ENCODE results near the gene PAK5. TPM values are rescaled to one million over a fixed set of nuclear protein-coding genes. Genes with fewer than 3 reads are reported as not detected.

Gene PAK5
- total RNA-seq, 1 experiment from 2014 or later: not detected

DNA sequence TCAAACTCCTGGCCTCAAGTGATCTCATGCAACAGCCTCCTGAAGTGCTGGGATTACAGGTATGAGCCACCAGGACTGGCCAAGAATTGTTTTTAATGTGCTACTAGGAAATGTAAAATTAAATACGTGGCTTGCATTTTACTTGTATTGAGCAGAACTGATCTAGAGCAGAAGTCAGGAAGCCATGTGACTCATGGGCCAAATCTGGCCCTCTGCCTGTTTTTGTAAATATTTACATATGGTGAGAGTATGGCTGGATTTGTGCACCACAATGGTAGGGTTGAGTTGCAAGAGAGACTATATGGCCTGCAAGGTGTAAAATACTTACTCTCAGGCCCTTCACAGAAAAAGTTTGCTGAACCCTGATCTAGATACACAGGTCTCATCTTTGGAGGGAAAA is 248.7 kb downstream of the PAK5 start:
- Histone ChIP-seq H3K36me3 (no peaks in the 10 kb centered on the region), H3K9me3 (no peaks in the 10 kb centered on the region), H3K27me3 (no peaks in the 10 kb centered on the region), H3K4me3 (no peak overlapping the region)
- peak; percentile 94 for DNase-seq

DNA sequence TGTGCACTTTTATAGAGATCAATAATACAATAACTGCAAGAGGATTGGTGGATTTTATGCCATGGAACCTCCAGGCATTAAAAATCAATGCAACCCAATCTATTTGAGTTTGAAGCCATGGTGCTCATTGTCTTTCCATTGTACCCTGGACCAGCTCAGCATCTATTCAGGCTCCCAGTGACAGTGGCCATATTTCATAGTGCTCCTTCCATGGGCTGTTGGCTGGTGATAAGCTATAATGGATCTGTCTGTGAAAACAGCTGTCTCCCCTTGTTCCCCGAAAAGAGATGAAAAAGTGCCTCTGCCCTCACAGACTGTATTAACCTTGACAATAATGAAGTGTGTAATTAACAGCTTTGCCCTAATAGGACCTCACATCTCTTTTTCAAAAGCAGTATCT is 250.2 kb downstream of the PAK5 start:
- no peak overlapping the region for H3K4me3 ChIP-seq

GRCh38 chr20:9583151-9583550 is 255.7 kb downstream of the PAK5 start:
- Histone ChIP-seq H3K4me3 (no peak overlapping the region), H3K9me3 (no peaks in the 10 kb centered on the region), H3K36me3 (no peaks in the 10 kb centered on the region), H3K27me3 (0 out of 2 replicates have a peak, but pooled peaks cover 2% of the 10 kb centered on the region)
- no peak for DNase-seq

More for the DNA sequence above, 250.2 kb downstream of the PAK5 start:
- Histone ChIP-seq H3K9me3 (no peaks in the 10 kb centered on the region), H3K27me3 (no peaks in the 10 kb centered on the region), H3K36me3 (no peaks in the 10 kb centered on the region)
- DNase-seq: no peak

DNA sequence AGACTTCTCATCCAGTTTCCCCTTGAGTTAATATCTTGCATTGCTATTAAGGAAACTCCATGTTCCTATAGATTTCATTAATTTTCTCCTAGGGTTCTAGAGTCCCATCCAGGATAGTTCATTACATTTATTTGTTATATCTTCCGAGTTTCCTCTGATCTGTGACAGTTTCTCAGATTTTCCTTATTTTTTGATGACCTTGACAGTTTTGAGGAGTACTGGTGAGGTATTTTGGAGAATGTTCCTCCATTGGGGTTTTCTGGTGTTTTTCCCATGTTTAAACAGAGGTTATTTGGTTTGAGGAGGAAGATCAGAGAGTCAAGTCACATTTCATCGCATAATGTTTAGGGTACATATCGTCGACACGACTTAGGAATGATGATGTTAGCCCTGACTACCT is 256.7 kb downstream of the PAK5 start:
- no peak for DNase-seq
- Histone ChIP-seq H3K36me3 (no peaks in the 10 kb centered on the region), H3K4me3 (no peak overlapping the region), H3K27me3 (0 out of 2 replicates have a peak, but pooled peaks cover 2% of the 10 kb centered on the region), H3K9me3 (no peaks in the 10 kb centered on the region)

GRCh38 chr20:9581509-9581908 is 257.4 kb downstream of the PAK5 start:
- Histone ChIP-seq H3K9me3 (no peaks in the 10 kb centered on the region), H3K36me3 (no peaks in the 10 kb centered on the region), H3K4me3 (no peak overlapping the region)

DNA sequence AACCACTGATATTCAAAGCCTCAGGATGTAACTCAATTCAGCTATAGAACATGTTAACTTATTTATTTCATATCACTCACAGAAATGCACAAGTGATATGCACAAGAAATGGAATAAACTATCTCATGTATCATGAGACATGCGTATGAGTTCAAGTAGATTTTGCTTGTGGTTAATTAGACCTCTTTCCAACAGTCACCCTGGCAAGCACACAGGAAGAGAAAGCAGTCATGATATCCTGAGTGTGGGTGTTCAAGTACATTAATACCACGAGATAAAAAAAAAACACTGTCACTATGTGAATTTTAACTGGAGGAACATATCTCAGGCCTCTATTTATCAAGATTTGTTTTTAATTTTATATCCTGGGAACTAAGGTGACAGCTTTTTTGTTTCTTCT is 260.3 kb downstream of the PAK5 start:
- no peak overlapping the region for H3K4me3 ChIP-seq
- no peak for DNase-seq
- H3K27me3 ChIP-seq: peaks cover 2% of the 10 kb centered on the region; the same call in 1 of the 2 replicates
- no peaks in the 10 kb centered on the region for H3K36me3 ChIP-seq
- H3K9me3 ChIP-seq: no peaks in the 10 kb centered on the region

More at GRCh38 chr20:9581509-9581908, 257.4 kb downstream of the PAK5 start:
- no peak for DNase-seq
- 0 out of 2 replicates have a peak, but pooled peaks cover 2% of the 10 kb centered on the region for H3K27me3 ChIP-seq

GRCh38 chr20:9577397-9577796 is 261.5 kb downstream of the PAK5 start:
- no peaks in the 10 kb centered on the region for H3K36me3 ChIP-seq
- H3K4me3 ChIP-seq: no peak overlapping the region
- no peaks in the 10 kb centered on the region for H3K9me3 ChIP-seq
- no peak for DNase-seq
- peaks cover 5% of the 10 kb centered on the region; the same call in 1 of the 2 replicates for H3K27me3 ChIP-seq

DNA sequence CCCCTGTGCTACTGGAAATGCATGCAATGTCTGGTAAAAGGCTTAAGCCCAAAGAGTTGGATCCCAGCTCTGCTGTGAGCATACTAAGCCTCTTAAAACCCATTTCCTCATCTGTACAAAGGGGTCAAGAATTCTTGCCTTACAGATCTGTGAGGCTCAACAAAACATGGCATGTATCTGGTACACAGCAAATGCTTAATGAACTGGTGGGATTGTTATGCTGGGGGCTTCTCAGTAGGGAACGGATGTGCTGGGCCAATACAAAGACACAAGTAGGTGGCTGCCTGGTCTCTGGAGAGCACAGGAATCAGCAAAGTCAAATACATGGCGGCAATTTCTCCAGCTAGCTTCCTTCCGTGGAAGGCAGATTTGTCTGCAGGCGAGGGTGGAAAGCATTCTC is 262.2 kb downstream of the PAK5 start:
- Histone ChIP-seq H3K4me3 (no peak overlapping the region), H3K27me3 (peaks cover 6% of the 10 kb centered on the region; the same call in 1 of the 2 replicates), H3K9me3 (no peaks in the 10 kb centered on the region), H3K36me3 (no peaks in the 10 kb centered on the region)
- DNase-seq: no peak

DNA sequence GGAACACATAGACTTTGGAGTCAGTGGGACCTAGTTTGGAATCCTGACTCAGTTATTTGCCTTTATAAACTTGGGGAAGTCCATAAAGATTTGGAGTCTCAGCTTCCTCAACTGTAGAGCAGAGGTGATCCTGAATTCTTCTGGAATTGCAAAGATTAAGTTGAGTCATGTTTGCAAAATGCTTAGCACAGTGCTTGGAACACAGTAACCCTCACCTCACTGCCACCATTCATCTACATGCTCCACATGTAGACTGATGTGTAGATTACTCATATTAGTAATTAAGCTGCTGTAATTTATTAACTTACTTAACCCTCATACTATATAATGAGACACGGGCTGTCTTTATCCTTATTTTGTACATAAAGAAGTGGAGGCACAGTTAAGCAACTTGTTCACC is 263.0 kb downstream of the PAK5 start:
- Histone ChIP-seq H3K27me3 (peaks cover 8% of the 10 kb centered on the region; the same call in 1 of the 2 replicates), H3K9me3 (no peaks in the 10 kb centered on the region), H3K36me3 (no peaks in the 10 kb centered on the region), H3K4me3 (no peak overlapping the region)
- no peak for DNase-seq

DNA sequence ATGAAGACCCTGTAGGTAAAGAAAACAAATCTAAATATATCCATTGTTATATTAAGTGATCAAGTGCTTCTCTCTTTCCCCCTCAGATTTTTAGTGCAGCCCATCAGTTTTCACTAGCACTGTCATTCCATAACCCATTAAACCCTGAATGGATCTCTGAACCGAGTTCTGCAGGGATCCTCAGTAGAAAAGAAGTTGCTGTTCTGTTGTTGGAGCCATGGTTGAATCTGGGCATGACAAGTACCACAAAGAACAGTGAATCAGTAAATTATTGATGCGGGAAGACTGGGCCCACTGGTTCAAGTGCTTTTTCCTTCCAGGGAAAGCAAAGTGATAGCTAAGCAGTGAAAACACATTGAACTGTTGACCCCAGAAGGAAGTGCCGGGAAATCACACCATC is 264.1 kb downstream of the PAK5 start:
- no peak for DNase-seq
- H3K27me3 ChIP-seq: peaks cover 9% of the 10 kb centered on the region; the same call in 1 of the 2 replicates
- no peaks in the 10 kb centered on the region for H3K36me3 ChIP-seq
- H3K4me3 ChIP-seq: no peak overlapping the region
- no peaks in the 10 kb centered on the region for H3K9me3 ChIP-seq

DNA sequence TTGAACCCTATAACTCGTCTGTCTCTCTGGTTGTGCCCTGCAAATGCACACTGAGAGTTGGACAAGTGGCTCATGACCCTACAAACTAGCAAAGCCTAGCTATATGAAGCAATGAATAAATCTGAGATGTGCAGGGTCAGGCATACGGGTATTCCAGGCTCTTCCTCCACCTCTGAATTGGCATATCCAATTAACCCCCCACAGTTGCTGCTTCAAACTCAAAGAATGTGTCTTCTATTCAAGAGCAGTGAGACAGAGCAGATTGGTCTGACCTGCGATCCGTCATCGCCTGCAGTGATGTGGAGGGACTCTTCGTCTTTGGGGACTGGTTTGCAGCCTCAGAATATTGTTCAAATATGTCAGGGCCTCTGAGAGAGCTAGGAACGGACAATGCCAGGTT is 264.7 kb downstream of the PAK5 start:
- Histone ChIP-seq H3K36me3 (no peaks in the 10 kb centered on the region), H3K4me3 (no peak overlapping the region), H3K27me3 (peaks cover 9% of the 10 kb centered on the region; the same call in 1 of the 2 replicates), H3K9me3 (no peaks in the 10 kb centered on the region)
- no peak for DNase-seq

DNA sequence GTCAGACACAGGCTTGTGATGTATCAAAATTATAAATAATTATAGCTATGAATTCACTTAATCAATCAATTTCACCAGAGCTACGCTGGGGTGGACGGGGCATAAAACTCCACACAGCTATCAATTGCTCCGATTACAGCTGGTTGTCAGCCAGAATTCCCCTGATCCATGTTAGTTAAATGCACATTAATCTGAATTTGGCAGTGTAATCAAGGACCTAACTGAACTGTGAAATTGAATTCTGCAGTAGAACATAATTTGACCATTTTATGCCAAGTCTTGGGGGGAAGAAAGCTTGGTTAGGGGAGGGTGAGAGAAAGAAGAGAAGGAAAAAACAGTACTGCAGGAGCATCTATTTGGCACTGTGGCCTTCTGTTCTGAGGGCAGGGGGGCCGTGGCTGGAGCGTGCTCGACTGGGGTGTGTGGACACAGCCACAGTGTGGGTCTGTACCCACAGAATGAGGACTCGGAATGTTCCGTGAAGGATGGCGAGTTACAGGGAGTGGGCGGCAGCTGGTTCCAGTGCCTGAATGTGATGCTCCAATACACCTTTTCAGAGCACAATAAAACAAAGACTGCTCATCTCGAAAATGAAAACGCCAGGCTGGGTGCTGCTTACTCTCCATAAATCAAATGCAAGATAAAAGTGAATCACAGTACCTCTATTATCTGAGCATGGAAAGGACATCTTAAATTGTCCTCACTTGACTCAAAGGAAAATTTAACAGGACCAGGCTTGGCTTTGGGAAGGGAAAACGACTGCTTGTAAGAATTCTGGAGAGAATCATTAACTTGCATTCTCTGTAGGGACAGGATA is 265.3 kb downstream of the PAK5 start:
- Histone ChIP-seq H3K27me3 (peaks cover 9% of the 10 kb centered on the region; the same call in 1 of the 2 replicates), H3K36me3 (no peaks in the 10 kb centered on the region), H3K4me3 (no peak overlapping the region), H3K9me3 (0 out of 2 replicates have a peak, but pooled peaks cover 2% of the 10 kb centered on the region)
- no peak for DNase-seq

DNA sequence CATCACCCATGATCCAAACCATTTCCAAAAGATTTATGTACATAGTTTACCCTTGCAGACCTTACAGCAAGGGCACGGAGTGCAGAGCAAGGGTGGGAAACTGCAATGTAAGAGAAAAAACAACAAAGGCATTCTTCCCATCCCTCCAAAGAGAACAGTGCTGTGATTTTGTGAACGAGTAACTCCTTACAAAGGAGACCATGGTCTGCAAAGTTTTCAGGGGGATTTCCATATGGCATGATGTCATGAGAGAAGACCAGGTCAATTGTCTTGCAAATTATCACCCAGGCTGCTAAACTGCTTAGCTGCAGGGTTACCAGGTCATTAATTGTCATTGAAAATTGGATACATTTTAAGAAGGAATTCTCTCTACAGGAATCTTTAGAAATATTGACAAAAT is 266.2 kb downstream of the PAK5 start:
- Histone ChIP-seq H3K4me3 (no peak overlapping the region), H3K36me3 (no peaks in the 10 kb centered on the region), H3K27me3 (peaks cover 9% of the 10 kb centered on the region; the same call in 1 of the 2 replicates), H3K9me3 (0 out of 2 replicates have a peak, but pooled peaks cover 2% of the 10 kb centered on the region)
- DNase-seq: no peak

DNA sequence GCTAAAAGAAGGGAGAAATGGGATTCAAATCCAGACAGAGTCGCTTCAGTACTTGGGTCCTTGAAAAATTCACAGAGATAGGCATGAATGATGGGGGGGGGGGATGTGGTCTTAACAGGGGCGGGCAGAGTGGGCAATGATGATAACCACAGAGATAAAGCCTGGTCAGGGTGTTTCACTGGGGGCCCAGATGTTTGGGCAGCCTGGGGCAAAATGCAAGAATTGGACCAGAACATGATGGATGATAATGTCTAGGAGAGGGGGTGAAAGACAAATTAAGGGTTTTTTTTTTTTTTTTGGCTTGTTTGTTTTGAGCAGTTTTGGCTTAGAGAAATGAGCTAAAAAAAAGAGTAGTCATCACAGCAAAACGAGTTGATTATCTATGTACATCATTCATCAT is 267.1 kb downstream of the PAK5 start:
- Histone ChIP-seq H3K4me3 (no peak overlapping the region), H3K9me3 (0 out of 2 replicates have a peak, but pooled peaks cover 2% of the 10 kb centered on the region), H3K27me3 (peaks cover 9% of the 10 kb centered on the region; the same call in 1 of the 2 replicates), H3K36me3 (no peaks in the 10 kb centered on the region)
- no peak for DNase-seq

DNA sequence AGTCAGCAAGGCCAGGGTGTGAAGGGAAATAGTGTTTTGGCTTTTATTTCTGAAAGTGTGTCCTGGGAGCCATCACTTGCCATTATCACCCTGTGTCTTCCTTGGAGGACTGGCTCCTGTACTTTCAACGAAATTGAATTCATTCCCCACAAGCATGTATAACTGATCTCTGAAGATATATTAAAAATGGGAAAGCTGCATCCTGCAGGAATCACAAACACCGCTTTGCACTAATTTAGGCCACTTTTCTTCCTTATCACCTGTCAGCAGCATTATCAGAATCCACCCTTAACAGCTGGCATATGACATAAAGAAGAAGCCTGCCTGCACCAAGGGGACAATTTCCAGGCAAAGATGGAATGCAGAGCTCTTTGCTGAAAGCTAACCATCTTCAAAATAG is 268.3 kb downstream of the PAK5 start:
- Histone ChIP-seq H3K4me3 (no peak overlapping the region), H3K9me3 (0 out of 2 replicates have a peak, but pooled peaks cover 2% of the 10 kb centered on the region), H3K27me3 (peaks cover 9% of the 10 kb centered on the region; the same call in 1 of the 2 replicates), H3K36me3 (no peaks in the 10 kb centered on the region)
- DNase-seq: no peak

DNA sequence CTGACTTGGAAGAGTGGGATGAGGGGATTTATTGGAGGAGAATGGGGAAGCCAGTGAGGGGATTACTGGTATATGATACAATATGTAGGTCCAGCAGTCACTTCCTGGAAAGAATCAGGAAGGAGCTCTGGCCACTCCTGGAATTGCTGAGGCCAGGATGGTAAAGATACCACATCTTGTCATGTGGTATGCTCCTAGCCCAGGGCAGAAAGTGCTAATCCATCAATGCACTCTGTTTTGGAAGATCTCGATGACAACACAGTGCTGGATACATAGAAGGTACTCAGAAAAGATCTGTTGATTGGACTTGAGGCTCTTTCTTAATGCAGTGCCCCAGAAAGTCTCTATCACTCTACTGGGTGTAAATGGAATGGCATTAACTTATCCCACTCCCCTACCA is 271.9 kb downstream of the PAK5 start:
- DNase-seq: no peak
- Histone ChIP-seq H3K36me3 (no peaks in the 10 kb centered on the region), H3K9me3 (0 out of 2 replicates have a peak, but pooled peaks cover 2% of the 10 kb centered on the region)

DNA sequence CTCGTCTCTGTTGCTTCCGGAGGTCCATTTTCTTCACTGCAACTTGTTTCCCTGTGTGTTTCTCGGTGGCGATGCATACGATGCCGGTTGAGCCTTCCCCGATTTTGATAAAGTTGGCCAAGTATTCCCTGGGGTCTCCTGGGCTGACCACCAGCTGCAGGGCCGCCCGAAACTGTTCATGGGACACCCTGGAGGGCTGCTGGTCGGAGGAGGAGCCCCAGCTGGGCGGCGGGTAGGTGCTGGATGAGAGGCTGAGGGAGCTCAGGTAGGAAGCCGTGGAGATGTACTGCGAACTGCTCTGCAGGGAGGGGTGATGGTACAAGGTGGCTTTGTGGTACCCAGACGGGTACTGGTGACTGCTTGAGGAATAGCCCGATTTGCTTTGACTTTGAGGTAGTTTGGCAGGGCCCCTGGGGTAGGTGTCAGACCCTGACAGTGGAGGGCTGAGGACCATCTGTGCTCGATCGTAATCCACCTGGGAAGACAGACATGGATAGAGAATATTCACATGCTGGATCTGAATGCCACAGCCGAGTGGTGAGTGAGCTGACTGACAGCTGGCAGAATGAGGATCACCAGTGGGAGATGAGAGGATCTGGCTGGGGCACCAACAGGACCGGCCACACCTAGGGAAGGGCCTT is 272.8 kb downstream of the PAK5 start:
- no peaks in the 10 kb centered on the region for H3K36me3 ChIP-seq
- H3K27me3 ChIP-seq: 0 out of 2 replicates have a peak, but pooled peaks cover 3% of the 10 kb centered on the region
- no peak for DNase-seq
- 0 out of 2 replicates have a peak, but pooled peaks cover 2% of the 10 kb centered on the region for H3K9me3 ChIP-seq
- no peak overlapping the region for H3K4me3 ChIP-seq

More for the DNA sequence above, 271.9 kb downstream of the PAK5 start:
- Histone ChIP-seq H3K27me3 (0 out of 2 replicates have a peak, but pooled peaks cover 3% of the 10 kb centered on the region), H3K4me3 (no peak overlapping the region)
